ENCODE results near the gene LIN52.

The LIN52 gene

GRCh38 chr14:74179856-74180255 lies 95.1 kb downstream of the LIN52 start:
- in situ Hi-C loops (cut with HindIII; ENCODE audit: low sequenced_read_pairs): no loop called here

DNA sequence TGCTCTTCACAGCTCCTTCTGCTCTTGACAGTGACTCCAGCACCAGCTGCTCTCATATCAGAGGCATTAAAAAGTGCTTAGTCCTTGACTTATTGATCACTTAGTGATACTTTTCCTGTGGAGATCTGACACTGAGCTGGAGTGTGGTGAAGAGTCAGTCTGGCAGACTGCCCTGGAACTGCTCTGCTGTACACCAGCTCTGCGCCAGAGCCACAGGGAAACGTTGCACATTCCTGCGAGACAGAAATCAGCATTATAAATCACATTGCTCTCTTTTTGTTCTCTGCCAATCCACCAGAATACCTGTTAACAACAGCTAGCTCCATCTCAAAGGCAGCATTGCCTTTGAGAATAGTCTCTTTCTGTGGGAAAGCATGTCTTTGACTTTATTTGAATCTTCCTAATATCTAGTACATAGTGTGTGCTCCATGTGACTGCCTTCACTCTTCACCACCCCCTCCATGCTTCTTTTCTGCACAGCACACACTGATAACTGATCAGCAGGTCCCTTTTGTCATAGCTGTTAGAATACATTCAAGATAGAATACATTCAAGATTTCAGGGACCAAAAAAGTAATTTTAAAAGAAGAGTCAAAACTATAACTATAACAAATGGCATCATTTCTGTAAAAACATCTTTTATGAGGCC lies 106.3 kb downstream of the LIN52 start:
- in situ Hi-C loops (cut with HindIII; ENCODE audit: low sequenced_read_pairs): no loop called here

DNA sequence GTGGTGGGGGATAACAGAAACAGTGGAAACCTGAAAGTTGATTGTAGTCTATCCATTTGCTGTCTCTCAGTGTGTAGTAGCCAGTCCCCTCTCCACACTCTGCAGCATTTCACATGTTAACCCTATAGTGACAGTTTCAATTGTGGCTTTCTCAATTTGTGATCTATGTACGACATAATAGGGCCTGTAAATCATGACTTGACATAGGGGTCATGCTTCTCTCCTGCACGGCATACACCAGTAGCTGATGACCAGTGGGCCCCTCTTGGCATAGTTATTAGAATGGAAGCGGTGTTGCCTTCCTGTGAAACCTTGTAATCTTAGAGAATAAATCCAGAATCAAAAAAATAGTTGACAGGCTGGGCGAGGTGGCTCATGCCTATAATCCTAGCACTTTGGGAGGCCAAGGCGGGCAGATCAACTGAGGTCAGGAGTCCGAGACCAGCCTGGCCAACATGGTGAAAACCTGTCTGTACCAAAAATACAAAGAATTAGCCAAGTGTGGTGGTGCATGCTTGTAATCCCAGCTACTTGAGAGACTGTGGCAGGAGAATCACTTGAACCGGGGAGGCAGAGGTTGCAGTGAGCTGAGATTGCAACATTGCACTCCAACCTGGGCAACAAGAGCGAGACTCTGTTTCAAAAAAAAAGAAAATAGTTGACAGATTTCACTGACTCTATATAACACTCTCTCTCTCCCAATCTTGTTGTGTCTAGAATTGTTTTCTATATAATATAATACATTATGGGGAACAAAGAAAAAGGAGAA lies 109.9 kb downstream of the LIN52 start:
- in situ Hi-C loops (cut with HindIII; ENCODE audit: low sequenced_read_pairs): no loop called here

DNA sequence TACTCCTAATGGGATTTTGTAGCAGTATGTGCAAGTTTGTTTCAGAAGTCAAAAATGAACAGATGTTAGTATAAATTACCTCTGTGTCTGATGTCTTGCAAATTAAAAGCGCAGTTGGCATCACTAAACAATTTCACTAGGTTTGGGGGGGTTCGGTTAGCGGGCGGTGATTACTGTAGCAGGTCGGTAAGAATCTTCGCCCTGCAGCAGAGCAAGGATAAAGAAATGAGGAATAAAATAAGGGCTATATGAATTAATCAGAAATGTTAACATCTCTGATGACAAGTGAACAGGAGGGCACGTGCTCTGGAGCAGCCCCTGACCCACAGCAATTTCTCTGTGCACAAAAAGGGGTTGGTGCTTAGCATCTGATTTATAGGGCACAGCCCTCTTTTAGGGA lies 110.9 kb downstream of the LIN52 start:
- in situ Hi-C loops (cut with HindIII; ENCODE audit: low sequenced_read_pairs): no loop called here

GRCh38 chr14:74198441-74199234 lies 113.9 kb downstream of the LIN52 start:
- in situ Hi-C loops (cut with HindIII; ENCODE audit: low sequenced_read_pairs): no loop called here

- in situ Hi-C loops (cut with HindIII; ENCODE audit: low sequenced_read_pairs): no loop called here
These were observed 117.4 kb downstream of the LIN52 start for GRCh38 chr14:74202113-74202512.

- in situ Hi-C loops (cut with HindIII; ENCODE audit: low sequenced_read_pairs): no loop called here
These were observed 118.9 kb downstream of the LIN52 start for GRCh38 chr14:74203639-74204038.

GRCh38 chr14:74204491-74204890 lies 119.7 kb downstream of the LIN52 start:
- in situ Hi-C loops (cut with HindIII; ENCODE audit: low sequenced_read_pairs): no loop called here

GRCh38 chr14:74205882-74206281 lies 121.1 kb downstream of the LIN52 start:
- in situ Hi-C loops (cut with HindIII; ENCODE audit: low sequenced_read_pairs): no loop called here

- in situ Hi-C loops (cut with HindIII; ENCODE audit: low sequenced_read_pairs): no loop called here
These were observed 123.2 kb downstream of the LIN52 start for GRCh38 chr14:74207943-74208342.

GRCh38 chr14:74208642-74209041 lies 123.9 kb downstream of the LIN52 start:
- in situ Hi-C loops (cut with HindIII; ENCODE audit: low sequenced_read_pairs): no loop called here

DNA sequence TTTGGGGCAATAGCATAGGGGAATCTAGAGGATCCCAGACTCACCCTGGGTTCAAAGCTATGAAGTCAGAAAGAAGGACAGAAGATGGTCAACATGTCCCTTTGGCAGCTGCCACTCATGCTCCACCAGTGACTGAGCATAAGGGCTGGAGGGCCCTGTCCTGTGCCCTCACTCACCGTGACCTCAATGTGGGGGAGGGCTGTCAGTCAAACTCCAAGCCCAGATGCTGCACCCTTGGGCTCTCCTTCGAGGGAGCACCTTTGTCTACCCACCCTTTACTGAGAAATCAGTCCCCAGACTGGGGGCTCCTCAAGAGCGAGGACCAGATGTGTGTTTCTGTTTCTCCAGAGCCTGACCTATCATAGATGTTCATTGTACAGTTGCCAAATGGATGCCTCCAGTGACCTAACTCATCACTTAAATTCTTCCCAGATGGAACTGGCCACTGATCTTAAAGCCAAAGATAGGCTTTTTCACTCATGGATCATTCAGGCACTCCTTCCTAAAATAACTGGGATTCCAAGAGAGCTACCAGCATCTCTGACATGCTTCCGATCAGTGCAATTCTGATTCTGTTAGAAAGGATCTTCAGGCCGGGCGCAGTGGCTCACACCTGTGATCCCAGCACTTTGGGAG lies 127.3 kb downstream of the LIN52 start:
- in situ Hi-C loops (cut with HindIII; ENCODE audit: low sequenced_read_pairs): no loop called here

DNA sequence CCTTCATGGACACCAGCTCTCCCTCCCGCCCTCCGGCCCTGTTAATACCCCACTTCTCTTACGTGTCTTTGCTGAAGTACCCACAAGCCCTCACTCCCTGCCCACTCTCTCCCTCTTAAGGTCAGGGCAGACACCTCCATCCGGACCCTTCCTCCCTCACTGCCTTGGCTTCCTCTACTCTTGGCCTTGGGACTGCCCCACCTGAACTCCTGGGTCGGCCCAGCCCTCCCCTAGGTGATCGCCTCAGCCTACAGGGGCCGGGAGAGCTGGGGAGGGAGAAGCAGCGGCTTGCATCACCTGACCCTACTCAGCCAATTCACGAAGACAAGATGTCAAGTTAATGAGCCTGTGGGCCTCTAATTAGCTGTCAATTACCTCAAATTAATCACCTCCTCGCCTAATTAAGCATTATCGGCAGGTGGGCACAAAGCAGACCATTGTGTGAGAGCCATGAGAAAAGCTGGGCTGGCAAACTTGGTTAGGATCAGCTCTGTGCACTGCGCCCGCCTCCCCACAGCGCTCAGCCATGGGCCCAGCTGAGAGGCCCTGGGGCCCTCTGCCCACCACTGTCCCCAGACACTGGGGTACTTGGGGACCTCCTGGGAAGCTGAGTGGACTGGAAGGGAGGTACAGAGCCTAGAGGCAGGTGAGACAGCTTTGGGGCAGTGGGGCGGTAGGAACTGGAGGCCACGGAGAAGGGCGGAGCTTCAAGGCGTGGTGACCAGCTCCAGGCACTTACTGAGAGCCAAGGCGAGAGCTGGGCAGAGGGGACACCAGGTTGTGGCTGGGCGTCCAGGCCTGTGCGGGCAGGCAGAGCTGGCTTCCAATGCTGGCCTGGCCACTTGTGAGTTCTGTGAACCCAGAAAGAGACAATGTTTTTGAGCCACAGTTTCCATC lies 129.4 kb downstream of the LIN52 start:
- in situ Hi-C loops (cut with HindIII; ENCODE audit: low sequenced_read_pairs): no loop called here

- in situ Hi-C loops (cut with HindIII; ENCODE audit: low sequenced_read_pairs): no loop called here
These were observed 131.9 kb downstream of the LIN52 start for GRCh38 chr14:74216671-74217070.

GRCh38 chr14:74217672-74218448 lies 133.1 kb downstream of the LIN52 start:
- in situ Hi-C loops (cut with HindIII; ENCODE audit: low sequenced_read_pairs): no loop called here

DNA sequence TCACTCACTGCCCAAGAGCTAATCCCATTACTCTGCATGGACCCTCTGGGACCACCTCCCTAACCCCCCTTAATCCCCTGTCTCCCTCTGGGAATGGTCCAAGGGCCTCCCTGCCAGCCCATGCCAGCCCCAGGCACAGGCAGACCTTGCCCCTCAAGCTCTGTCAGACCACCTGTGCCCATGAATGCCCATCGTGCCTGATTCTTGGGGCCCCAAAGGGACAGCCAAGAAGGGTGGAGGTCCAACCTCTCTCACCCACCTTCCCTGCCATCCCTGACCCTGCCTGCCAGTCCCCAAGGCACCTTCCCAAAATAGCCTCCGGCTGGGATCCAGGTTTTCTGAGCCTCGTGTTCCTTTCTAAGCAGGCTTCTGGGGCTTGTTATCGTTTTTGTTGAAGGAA lies 133.7 kb downstream of the LIN52 start:
- in situ Hi-C loops (cut with HindIII; ENCODE audit: low sequenced_read_pairs): no loop called here

- in situ Hi-C loops (cut with HindIII; ENCODE audit: low sequenced_read_pairs): no loop called here
These were observed 134.8 kb downstream of the LIN52 start for GRCh38 chr14:74219277-74220205.

GRCh38 chr14:74220991-74221390 lies 136.2 kb downstream of the LIN52 start:
- in situ Hi-C loops (cut with HindIII; ENCODE audit: low sequenced_read_pairs): no loop called here
